Activated CD4-positive, alpha-beta T cell treated with anti-CD3 and anti-CD28 coated beads for 36 hours (primary cell): ENCODE results near the gene PACS2. TPM values are rescaled to one million over a fixed set of nuclear protein-coding genes. Genes with fewer than 3 reads are reported as not detected.

Experiments used
- ATAC-seq: fragments of 200-7000 bp; cut with Tn5 transposase; one replicate; pipeline ENCODE4 v1.10.0; 2021; ENCODE audit warnings: mild to moderate bottlenecking, moderate library complexity
- CTCF ChIA-PET: fragments of 350-600 bp; sonication (Branson Sonifier 250); formaldehyde crosslinking; loops from one replicate; lab custom pipeline; 2021; ENCODE audit warnings: antibody characterized with exemption; lab: Charles Lee
- POLR2A ChIA-PET: fragments of 350-600 bp; sonication (Branson Sonifier 250); formaldehyde crosslinking; loops from one replicate; lab custom pipeline; 2021; ENCODE audit warnings: antibody characterized with exemption, inconsistent platforms; lab: Charles Lee
- DNase-seq: peaks from one replicate; pipeline ENCODE4 v3.0.0-alpha.2; 2020
- H3K27ac Mint-ChIP-seq: one replicate; pipeline ENCODE4 v1.8.0; 2021; ENCODE audit warnings: mixed read lengths
- H3K27me3 Mint-ChIP-seq: one replicate; pipeline ENCODE4 v1.8.0; 2021; ENCODE audit warnings: mixed read lengths
- H3K36me3 Mint-ChIP-seq: one replicate; pipeline ENCODE4 v1.8.0; 2021; ENCODE audit warnings: low read depth, mixed read lengths
- H3K4me1 Mint-ChIP-seq: one replicate; pipeline ENCODE4 v1.8.0; 2021; ENCODE audit warnings: mixed read lengths
- H3K4me3 Mint-ChIP-seq: one replicate; pipeline ENCODE4 v1.8.0; 2021; ENCODE audit warnings: mild to moderate bottlenecking, moderate library complexity, mixed read lengths
- H3K9me3 Mint-ChIP-seq: one replicate; pipeline ENCODE4 v1.8.0; 2021; ENCODE audit warnings: low read depth, mixed read lengths
- intact Hi-C, 2 experiments: fragments of 100-400 bp; cut with DNase I in 1 of 2; cut with micrococcal nuclease in 1 of 2; formaldehyde crosslinking; loops; one replicate each; pipeline versions ENCODE4 v1.14.2 to v1.15.1; 2022 to 2024; cut with DNase I, micrococcal nuclease
- total RNA-seq, 2 experiments: library from RNA; stranded (reverse); gene quantifications; one replicate each; pipeline ENCODE4 v1.2.3, GENCODE V29; 2021

Gene PACS2
- total RNA-seq, 2 experiments from 2014 or later: 30.6 to 32.9 TPM

- ChIA-PET POLR2A (no interaction called here), CTCF (no interaction called here)
- Mint-ChIP-seq H3K4me1 (peaks cover 31% of the 10 kb centered on the region), H3K9me3 (no peaks in the 10 kb centered on the region), H3K27me3 (no peaks in the 10 kb centered on the region), H3K27ac (peak overlapping the region; percentile 60), H3K36me3 (no peaks in the 10 kb centered on the region), H3K4me3 (peak overlapping the region; percentile 84)
- ATAC-seq (no peak), DNase-seq (peak; percentile 53)
- intact Hi-C loops: loop anchor here (2.0 kb wide), 2 partner anchors 15 to 37 kb away; partner anchors contain the start of gene BRF1 (in 1 of the 2)
Observed at GRCh38 chr14:105315941-105316576, 1.5 kb downstream of the PACS2 start.

GRCh38 chr14:105316577-105316941 is 2.0 kb downstream of the PACS2 start:
- DNase-seq: no peak
- H3K36me3 Mint-ChIP-seq: no peaks in the 10 kb centered on the region
- no peak for ATAC-seq
- H3K4me1 Mint-ChIP-seq: peaks cover 31% of the 10 kb centered on the region
- intact Hi-C loops: no loop called here
- H3K4me3 Mint-ChIP-seq: peak overlapping the region; percentile 84
- no peak overlapping the region for H3K27ac Mint-ChIP-seq
- no peaks in the 10 kb centered on the region for H3K9me3 Mint-ChIP-seq
- CTCF ChIA-PET: no interaction called here
- H3K27me3 Mint-ChIP-seq: no peaks in the 10 kb centered on the region
- POLR2A ChIA-PET: interaction anchor here (0.6 kb wide), 1 partner anchor 907 kb away, joined by 3 read pairs; no protein-coding TSS in a partner anchor

- ChIA-PET POLR2A (interaction anchor here (0.6 kb wide), 1 partner anchor 907 kb away, joined by 3 read pairs; no protein-coding TSS in a partner anchor), CTCF (no interaction called here)
- no peak overlapping the region for H3K27ac Mint-ChIP-seq
- no peaks in the 10 kb centered on the region for H3K36me3 Mint-ChIP-seq
- H3K9me3 Mint-ChIP-seq: no peaks in the 10 kb centered on the region
- no peak overlapping the region for H3K4me3 Mint-ChIP-seq
- peaks cover 31% of the 10 kb centered on the region for H3K4me1 Mint-ChIP-seq
- H3K27me3 Mint-ChIP-seq: no peaks in the 10 kb centered on the region
- ATAC-seq (no peak), DNase-seq (no peak)
- intact Hi-C loops: no loop called here
Observed at GRCh38 chr14:105316968-105317510, 2.5 kb downstream of the PACS2 start.

- Mint-ChIP-seq H3K9me3 (no peaks in the 10 kb centered on the region), H3K4me1 (peaks cover 32% of the 10 kb centered on the region), H3K27ac (no peak overlapping the region), H3K36me3 (no peaks in the 10 kb centered on the region), H3K27me3 (no peaks in the 10 kb centered on the region), H3K4me3 (no peak overlapping the region)
- intact Hi-C loops: no loop called here
- ChIA-PET POLR2A (no interaction called here), CTCF (no interaction called here)
- DNase-seq (peak; percentile 54), ATAC-seq (peak; percentile 40)
Observed at GRCh38 chr14:105317546-105317945, 3.0 kb downstream of the PACS2 start.

- ATAC-seq: no peak
- ChIA-PET POLR2A (no interaction called here), CTCF (no interaction called here)
- Mint-ChIP-seq H3K4me1 (peaks cover 11% of the 10 kb centered on the region), H3K9me3 (no peaks in the 10 kb centered on the region), H3K36me3 (no peaks in the 10 kb centered on the region), H3K4me3 (no peak overlapping the region), H3K27ac (no peak overlapping the region), H3K27me3 (no peaks in the 10 kb centered on the region)
- no peak for DNase-seq
- intact Hi-C loops: no loop called here
Observed at GRCh38 chr14:105322791-105323556, 8.4 kb downstream of the PACS2 start.

- ChIA-PET POLR2A (no interaction called here), CTCF (no interaction called here)
- H3K4me1 Mint-ChIP-seq: peaks cover 12% of the 10 kb centered on the region
Observed at GRCh38 chr14:105323663-105324062, 9.1 kb downstream of the PACS2 start.

GRCh38 chr14:105324080-105324778 is 9.7 kb downstream of the PACS2 start:
- intact Hi-C loops: no loop called here
- Mint-ChIP-seq H3K27me3 (no peaks in the 10 kb centered on the region), H3K27ac (no peak overlapping the region), H3K36me3 (no peaks in the 10 kb centered on the region), H3K9me3 (no peaks in the 10 kb centered on the region), H3K4me3 (no peak overlapping the region), H3K4me1 (peaks cover 16% of the 10 kb centered on the region)
- CTCF ChIA-PET: interaction anchor here (0.6 kb wide), 1 partner anchor 208 kb away, joined by 3 read pairs; no protein-coding TSS in a partner anchor
- ATAC-seq (no peak), DNase-seq (no peak)
- POLR2A ChIA-PET: no interaction called here

More at GRCh38 chr14:105323663-105324062, 9.1 kb downstream of the PACS2 start:
- Mint-ChIP-seq H3K27me3 (no peaks in the 10 kb centered on the region), H3K27ac (no peak overlapping the region), H3K4me3 (no peak overlapping the region), H3K36me3 (no peaks in the 10 kb centered on the region), H3K9me3 (no peaks in the 10 kb centered on the region)
- intact Hi-C loops: no loop called here
- DNase-seq (no peak), ATAC-seq (no peak)

GRCh38 chr14:105324871-105325270 is 10.3 kb downstream of the PACS2 start:
- CTCF ChIA-PET: interaction anchor here (0.6 kb wide), 1 partner anchor 209 kb away, joined by 3 read pairs; no protein-coding TSS in a partner anchor
- no peak for ATAC-seq

GRCh38 chr14:105325303-105325702 is 10.8 kb downstream of the PACS2 start:
- ATAC-seq (no peak), DNase-seq (no peak)
- intact Hi-C loops: no loop called here
- ChIA-PET CTCF (no interaction called here), POLR2A (no interaction called here)
- Mint-ChIP-seq H3K9me3 (no peaks in the 10 kb centered on the region), H3K27me3 (no peaks in the 10 kb centered on the region), H3K27ac (no peak overlapping the region), H3K4me1 (peaks cover 19% of the 10 kb centered on the region), H3K36me3 (no peaks in the 10 kb centered on the region), H3K4me3 (no peak overlapping the region)

More at GRCh38 chr14:105324871-105325270, 10.3 kb downstream of the PACS2 start:
- DNase-seq: no peak
- intact Hi-C loops: no loop called here
- Mint-ChIP-seq H3K4me3 (no peak overlapping the region), H3K27me3 (no peaks in the 10 kb centered on the region), H3K36me3 (no peaks in the 10 kb centered on the region), H3K9me3 (no peaks in the 10 kb centered on the region), H3K4me1 (peaks cover 17% of the 10 kb centered on the region), H3K27ac (no peak overlapping the region)
- POLR2A ChIA-PET: no interaction called here

GRCh38 chr14:105325716-105326567 is 11.4 kb downstream of the PACS2 start:
- no peak for DNase-seq
- Mint-ChIP-seq H3K4me1 (peaks cover 26% of the 10 kb centered on the region), H3K4me3 (no peak overlapping the region), H3K27ac (no peak overlapping the region), H3K36me3 (no peaks in the 10 kb centered on the region), H3K9me3 (no peaks in the 10 kb centered on the region), H3K27me3 (no peaks in the 10 kb centered on the region)
- ChIA-PET CTCF (interaction anchor here (0.5 kb wide), 1 partner anchor 155 kb away, joined by 3 read pairs; no protein-coding TSS in a partner anchor), POLR2A (interaction anchor here (0.6 kb wide), 1 partner anchor 90 kb away, joined by 3 read pairs; no protein-coding TSS in a partner anchor)
- ATAC-seq: no peak
- intact Hi-C loops: no loop called here
